Measurements from ENCODE around the gene ABCF1. TPM values are rescaled to one million over a fixed set of nuclear protein-coding genes. Genes with fewer than 3 reads are reported as not detected.

ABCF1 gene
- total RNA-seq, 1 experiment from 2014 or later = 26.1 TPM

GRCh38 chr6:30554962-30555815 lies 16.1 kb upstream of the ABCF1 start:
- peak; percentile 21 for DNase-seq
- H3K9me3 ChIP-seq = no peaks in the 10 kb centered on the region
- peaks cover 16% of the 10 kb centered on the region for H3K36me3 ChIP-seq
- H3K27me3 ChIP-seq = no peaks in the 10 kb centered on the region
- peak overlapping the region; percentile 92 for H3K4me3 ChIP-seq

- no peaks in the 10 kb centered on the region for H3K27me3 ChIP-seq
- no peaks in the 10 kb centered on the region for H3K9me3 ChIP-seq
- H3K4me3 ChIP-seq = peak overlapping the region; percentile 92
- DNase-seq = no peak
- H3K36me3 ChIP-seq = peaks cover 16% of the 10 kb centered on the region
Measured at GRCh38 chr6:30555816-30556065, 15.5 kb upstream of the ABCF1 start.

- peak within 1 kb of the TSS; percentile 92 for H3K4me3 ChIP-seq
- peak; percentile 86 for DNase-seq
Measured at GRCh38 chr6:30556066-30556905, 15.0 kb upstream of the ABCF1 start, which contains the start of gene GNL1. GNL1 (minus strand) TSS chr6:30556489; CDS start chr6:30556203, 286 bp downstream.

GRCh38 chr6:30556906-30557682 lies 14.1 kb upstream of the ABCF1 start, which contains the start of gene PRR3:
PRR3 (plus strand) TSS chr6:30557295; CDS start chr6:30557345, 50 bp downstream.
- H3K27me3 ChIP-seq = no peaks in the 10 kb centered on the region
- peak; percentile 77 for DNase-seq
- H3K9me3 ChIP-seq = no peaks in the 10 kb centered on the region
- peaks cover 17% of the 10 kb centered on the region for H3K36me3 ChIP-seq
- peak within 1 kb of the TSS; percentile 92 for H3K4me3 ChIP-seq

More at GRCh38 chr6:30556066-30556905, 15.0 kb upstream of the ABCF1 start, which contains the start of gene GNL1:
- H3K36me3 ChIP-seq = peaks cover 16% of the 10 kb centered on the region
- no peaks in the 10 kb centered on the region for H3K27me3 ChIP-seq
- H3K9me3 ChIP-seq = no peaks in the 10 kb centered on the region

DNA sequence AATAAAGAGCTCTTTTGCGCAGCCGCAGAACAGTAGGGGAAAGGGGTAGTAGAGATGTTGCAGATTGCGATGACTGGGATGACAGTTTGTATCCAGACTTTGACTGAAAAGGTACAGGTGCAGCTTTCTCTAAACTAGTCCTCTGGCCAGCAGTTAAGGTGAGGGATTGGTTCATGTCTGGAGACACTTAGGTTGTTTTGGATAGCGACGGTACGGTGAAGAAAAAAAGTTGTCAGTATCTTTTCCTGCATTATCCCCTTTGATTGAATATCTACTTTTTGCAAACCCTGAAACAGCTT lies 13.6 kb upstream of the ABCF1 start:
- H3K4me3 ChIP-seq = peak overlapping the region; percentile 92
- no peak for DNase-seq
- H3K36me3 ChIP-seq = peaks cover 22% of the 10 kb centered on the region
- H3K9me3 ChIP-seq = no peaks in the 10 kb centered on the region
- H3K27me3 ChIP-seq = no peaks in the 10 kb centered on the region

- Histone ChIP-seq H3K27me3 (no peaks in the 10 kb centered on the region), H3K4me3 (no peak overlapping the region), H3K9me3 (no peaks in the 10 kb centered on the region), H3K36me3 (peaks cover 21% of the 10 kb centered on the region)
- no peak for DNase-seq
Measured at GRCh38 chr6:30560930-30561329, 10.3 kb upstream of the ABCF1 start.

- DNase-seq = no peak
- H3K36me3 ChIP-seq = peaks cover 17% of the 10 kb centered on the region
- no peaks in the 10 kb centered on the region for H3K27me3 ChIP-seq
- no peaks in the 10 kb centered on the region for H3K9me3 ChIP-seq
- H3K4me3 ChIP-seq = no peak overlapping the region
Measured at GRCh38 chr6:30562470-30563425, 8.5 kb upstream of the ABCF1 start.

GRCh38 chr6:30564114-30564513 lies 7.1 kb upstream of the ABCF1 start:
- no peaks in the 10 kb centered on the region for H3K9me3 ChIP-seq
- peaks cover 12% of the 10 kb centered on the region for H3K36me3 ChIP-seq
- H3K27me3 ChIP-seq = no peaks in the 10 kb centered on the region
- H3K4me3 ChIP-seq = no peak overlapping the region
- no peak for DNase-seq

- H3K9me3 ChIP-seq = no peaks in the 10 kb centered on the region
Measured at GRCh38 chr6:30565772-30566171, 5.5 kb upstream of the ABCF1 start.

DNA sequence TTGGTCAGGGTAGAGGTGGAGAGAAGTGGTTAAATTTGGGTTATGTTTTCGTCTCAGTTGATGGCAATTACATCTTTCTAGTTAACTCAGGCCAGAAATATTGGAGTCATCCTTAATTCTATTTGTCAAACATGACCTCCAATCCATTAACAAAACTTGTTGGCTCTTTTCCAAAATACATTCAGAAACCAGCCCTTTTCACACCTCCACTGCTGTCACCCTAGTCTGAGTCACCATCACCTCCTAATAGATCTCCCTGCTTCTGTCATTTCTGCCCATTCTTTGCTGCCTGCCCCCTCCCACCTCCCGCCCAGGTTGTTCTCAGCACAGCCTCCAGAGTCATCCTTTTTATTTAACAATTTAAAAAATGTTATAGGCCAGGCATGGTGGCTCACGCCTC lies 3.0 kb upstream of the ABCF1 start:
- DNase-seq = no peak
- Histone ChIP-seq H3K27me3 (no peaks in the 10 kb centered on the region), H3K4me3 (no peak overlapping the region), H3K9me3 (no peaks in the 10 kb centered on the region), H3K36me3 (peaks cover 5% of the 10 kb centered on the region)

More at GRCh38 chr6:30565772-30566171, 5.5 kb upstream of the ABCF1 start:
- Histone ChIP-seq H3K27me3 (no peaks in the 10 kb centered on the region), H3K36me3 (peaks cover 8% of the 10 kb centered on the region), H3K4me3 (no peak overlapping the region)
- DNase-seq = no peak

- peak overlapping the region; percentile 75 for H3K4me3 ChIP-seq
- no peaks in the 10 kb centered on the region for H3K9me3 ChIP-seq
- no peaks in the 10 kb centered on the region for H3K27me3 ChIP-seq
- no peak for DNase-seq
- H3K36me3 ChIP-seq = peaks cover 5% of the 10 kb centered on the region; the same call in 1 of the 2 replicates
Measured at GRCh38 chr6:30570263-30570662, 979 bp upstream of the ABCF1 start.

DNA sequence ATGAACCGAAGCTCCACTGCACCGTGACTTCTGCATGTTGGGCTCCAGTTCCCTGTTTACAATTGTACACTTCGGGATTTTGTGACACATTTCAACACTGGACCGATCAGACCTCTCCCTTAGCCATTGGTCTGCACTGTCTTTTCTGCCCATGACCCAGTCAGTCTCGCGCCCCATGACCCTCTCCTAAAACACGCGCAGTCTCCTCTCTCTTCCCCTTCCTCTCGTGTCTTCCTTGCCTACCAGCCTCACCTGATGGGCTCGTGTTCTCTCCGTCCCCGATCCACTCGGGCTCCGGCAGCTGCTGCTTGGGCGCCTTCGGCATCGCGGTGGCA lies 535 bp upstream of the ABCF1 start:
- Histone ChIP-seq H3K36me3 (peaks cover 5% of the 10 kb centered on the region), H3K4me3 (peak overlapping the region; percentile 75), H3K9me3 (no peaks in the 10 kb centered on the region), H3K27me3 (no peaks in the 10 kb centered on the region)
- peak; percentile 7 for DNase-seq

DNA sequence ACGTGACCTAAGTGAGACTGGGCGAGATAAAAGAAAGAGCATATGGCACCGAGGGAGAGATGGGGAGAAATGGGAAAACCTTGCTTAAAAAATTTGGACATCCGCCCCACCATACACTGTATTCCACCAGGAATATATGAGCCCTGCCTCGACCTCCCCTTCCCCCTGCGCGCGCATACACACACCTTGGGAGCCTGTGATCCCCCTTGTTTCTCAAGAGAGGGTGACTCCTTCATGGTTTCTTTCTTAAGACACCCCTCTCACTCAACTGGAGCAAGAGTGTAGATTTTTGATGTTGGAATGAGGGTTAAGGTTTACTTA lies 480 bp downstream of the ABCF1 start:
- Histone ChIP-seq H3K4me3 (peak overlapping the region; percentile 75), H3K36me3 (peaks cover 5% of the 10 kb centered on the region), H3K27me3 (no peaks in the 10 kb centered on the region), H3K9me3 (no peaks in the 10 kb centered on the region)
- no peak for DNase-seq

DNA sequence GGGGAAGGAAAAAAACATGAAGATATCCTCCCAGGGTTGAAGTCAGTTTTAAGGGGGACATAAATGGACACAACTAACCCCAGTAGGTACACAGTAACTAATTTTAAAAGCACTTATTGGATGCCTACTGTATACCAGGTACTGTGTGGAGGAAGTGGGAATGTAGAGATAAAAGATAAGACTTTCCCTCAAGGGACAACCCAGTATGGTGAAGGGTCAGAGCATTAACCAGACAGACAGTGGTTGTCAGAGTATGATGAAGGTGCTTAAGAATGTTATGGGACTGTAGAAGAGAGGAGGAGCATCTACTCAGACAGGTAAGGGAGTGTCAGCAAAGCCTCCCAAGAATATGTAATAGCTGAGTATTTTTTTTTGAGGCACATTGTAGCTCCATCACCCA lies 906 bp downstream of the ABCF1 start:
- no peak for DNase-seq
- Histone ChIP-seq H3K27me3 (no peaks in the 10 kb centered on the region), H3K4me3 (peak overlapping the region; percentile 75), H3K36me3 (peaks cover 8% of the 10 kb centered on the region), H3K9me3 (no peaks in the 10 kb centered on the region)

DNA sequence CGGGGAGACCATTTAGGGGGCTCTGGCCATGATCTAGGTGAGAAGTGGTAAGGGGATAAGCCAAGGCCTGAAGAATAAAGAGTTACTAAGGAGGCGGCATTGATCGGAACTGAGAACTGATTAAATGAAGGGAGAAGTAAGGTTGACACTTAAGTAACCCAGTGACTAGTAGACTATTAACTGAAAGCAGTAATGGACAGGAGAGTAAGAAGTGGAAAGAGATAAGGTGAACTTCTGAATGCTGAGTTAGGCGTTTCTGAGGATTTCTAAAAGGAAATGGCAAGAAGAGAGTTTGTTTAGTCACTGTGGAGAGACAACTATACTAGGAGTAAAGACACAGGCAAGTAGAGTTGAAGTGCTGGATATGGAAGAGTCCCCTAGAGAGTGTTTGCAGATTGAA lies 1.9 kb downstream of the ABCF1 start:
- H3K4me3 ChIP-seq = no peak overlapping the region
- no peaks in the 10 kb centered on the region for H3K9me3 ChIP-seq
- H3K27me3 ChIP-seq = no peaks in the 10 kb centered on the region
- no peak for DNase-seq
- H3K36me3 ChIP-seq = peaks cover 18% of the 10 kb centered on the region

DNA sequence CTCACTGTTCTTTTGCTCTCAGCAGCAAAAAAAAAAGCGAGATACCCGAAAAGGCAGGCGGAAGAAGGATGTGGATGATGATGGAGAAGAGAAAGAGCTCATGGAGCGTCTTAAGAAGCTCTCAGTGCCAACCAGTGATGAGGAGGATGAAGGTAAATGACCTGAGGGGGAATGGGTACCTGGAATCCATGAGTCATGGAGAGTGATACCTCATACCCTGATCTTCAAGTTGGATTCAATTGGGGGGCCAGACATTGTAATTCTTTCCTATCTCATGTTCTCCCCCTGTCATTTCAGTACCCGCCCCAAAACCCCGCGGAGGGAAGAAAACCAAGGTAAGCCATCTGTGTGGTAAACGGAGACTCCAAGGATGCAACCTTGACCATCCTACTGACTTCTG lies 6.8 kb downstream of the ABCF1 start:
- H3K27me3 ChIP-seq = no peaks in the 10 kb centered on the region
- no peaks in the 10 kb centered on the region for H3K9me3 ChIP-seq
- no peak for DNase-seq
- peaks cover 36% of the 10 kb centered on the region for H3K36me3 ChIP-seq
- H3K4me3 ChIP-seq = no peak overlapping the region

Data from MG63 (cell line).